Lung microvascular endothelial cell (primary cell): ENCODE results near the gene CEP72. TPM values are rescaled to one million over a fixed set of nuclear protein-coding genes. Genes with fewer than 3 reads are reported as not detected.

Experiments
- total RNA-seq: library from RNA; depleted of rRNA; stranded (reverse); fragments of >200 nt; gene quantifications from 2 replicates; pipeline ENCODE4 v1.2.1, GENCODE V29; 2014

Gene CEP72
- total RNA-seq, 1 donor from 2014 or later = 0.99 TPM

Other genes with a start within 250 kb of the CEP72 start
- 18.5 and 25.0 TPM in 2 replicates for gene EXOC3, start 169.2 kb upstream of the CEP72 start, total RNA-seq
- 0.65 and 0.79 TPM in 2 replicates for gene SLC9A3, start 87.9 kb upstream of the CEP72 start, total RNA-seq
- gene TPPP, start 81.0 kb downstream of the CEP72 start, total RNA-seq = under 0.01 and 0.44 TPM in 2 replicates
- gene ZDHHC11B, start 172.4 kb downstream of the CEP72 start, total RNA-seq = under 0.01 TPM in 1 of 2 replicates, not detected in the other
- 0.22 and 0.60 TPM in 2 replicates for gene ZDHHC11, start 238.6 kb downstream of the CEP72 start, total RNA-seq